22Rv1 (cell line): ENCODE data around the gene TMEM82.

ENCODE experiments used
- H3K27ac ChIP-seq: fragments of 450-650 bp; 2 replicates; pipeline ENCODE4 v1.5.1; 2017
- ZFX ChIP-seq: fragments of 450-650 bp; IDR thresholded peaks from 2 replicates; pipeline ENCODE4 v1.6.1; 2017; ENCODE audit warnings: antibody characterized with exemption, borderline replicate concordance
- TF ChIP-seq, protein P1 (sequence below): fragments of 450-650 bp; IDR thresholded peaks from 2 replicates; pipeline ENCODE4 v1.5.1; 2017; ENCODE audit warnings: mild to moderate bottlenecking

Gene TMEM82

DNA sequence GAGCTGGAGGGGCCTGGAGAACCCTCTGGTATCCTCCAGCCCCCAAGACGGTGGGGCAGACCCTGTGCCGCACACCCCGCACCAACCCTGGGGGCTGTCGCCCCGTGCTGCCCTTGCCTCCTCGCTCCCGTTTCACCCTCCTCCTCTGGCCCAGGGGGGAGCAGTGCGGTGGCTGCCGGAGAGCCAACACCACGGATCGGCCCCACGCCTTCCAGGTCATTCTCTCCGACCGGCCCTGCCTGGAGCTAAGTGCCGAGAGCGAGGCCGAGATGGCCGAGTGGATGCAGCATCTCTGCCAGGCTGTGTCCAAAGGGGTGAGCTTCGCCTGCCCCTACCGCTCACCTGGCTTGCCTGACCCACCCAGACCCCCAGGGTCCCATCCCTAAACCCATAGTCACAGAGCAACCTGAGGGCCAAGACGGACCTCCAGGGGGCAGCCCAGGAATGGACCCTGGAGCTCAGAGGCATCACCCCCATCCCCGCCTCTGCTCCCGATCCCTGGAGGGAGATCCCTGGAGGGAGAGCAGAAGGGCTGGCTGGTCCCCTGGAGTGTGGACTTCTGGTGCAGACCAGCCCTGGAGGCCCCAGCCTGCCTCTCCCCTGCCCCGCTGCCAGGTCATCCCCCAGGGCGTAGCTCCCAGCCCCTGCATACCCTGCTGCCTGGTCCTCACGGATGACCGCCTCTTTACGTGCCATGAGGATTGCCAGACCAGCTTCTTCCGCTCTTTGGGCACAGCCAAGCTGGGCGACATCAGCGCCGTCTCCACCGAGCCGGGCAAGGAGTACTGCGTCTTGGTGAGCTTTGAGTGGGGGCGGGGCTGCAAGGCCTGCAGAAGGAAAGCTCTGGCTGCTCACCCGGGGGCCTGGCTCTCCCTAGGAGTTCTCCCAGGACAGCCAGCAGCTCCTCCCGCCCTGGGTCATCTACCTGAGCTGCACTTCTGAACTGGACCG lies 10.3 kb upstream of the TMEM82 start:
- H3K27ac ChIP-seq: no peak overlapping the region
- no peak for TF ChIP-seq ZFX

DNA sequence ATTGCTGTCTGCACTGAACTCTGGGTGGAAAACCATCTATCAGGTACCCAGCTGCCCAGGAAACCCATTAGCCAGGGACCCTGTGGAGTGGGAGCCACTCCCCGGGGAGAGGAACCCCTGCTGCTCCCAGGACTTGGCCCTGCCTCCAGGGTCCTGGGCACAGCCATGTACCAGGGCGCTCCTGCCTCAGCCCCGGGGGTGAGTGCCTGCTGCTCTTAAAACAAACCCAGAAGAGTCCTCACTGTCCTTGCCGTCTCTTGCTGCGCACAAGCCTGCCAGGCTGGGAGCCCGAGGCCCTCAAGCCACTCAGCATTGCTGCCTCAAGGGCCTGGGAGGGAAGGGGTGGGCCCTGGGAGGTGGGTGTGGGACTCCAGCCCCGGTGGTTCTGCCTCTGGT lies 9.6 kb upstream of the TMEM82 start:
- H3K27ac ChIP-seq: peak overlapping the region; percentile 20; the same call in 1 of the 2 replicates
- TF ChIP-seq ZFX: no peak
- TF ChIP-seq, protein P1, sequence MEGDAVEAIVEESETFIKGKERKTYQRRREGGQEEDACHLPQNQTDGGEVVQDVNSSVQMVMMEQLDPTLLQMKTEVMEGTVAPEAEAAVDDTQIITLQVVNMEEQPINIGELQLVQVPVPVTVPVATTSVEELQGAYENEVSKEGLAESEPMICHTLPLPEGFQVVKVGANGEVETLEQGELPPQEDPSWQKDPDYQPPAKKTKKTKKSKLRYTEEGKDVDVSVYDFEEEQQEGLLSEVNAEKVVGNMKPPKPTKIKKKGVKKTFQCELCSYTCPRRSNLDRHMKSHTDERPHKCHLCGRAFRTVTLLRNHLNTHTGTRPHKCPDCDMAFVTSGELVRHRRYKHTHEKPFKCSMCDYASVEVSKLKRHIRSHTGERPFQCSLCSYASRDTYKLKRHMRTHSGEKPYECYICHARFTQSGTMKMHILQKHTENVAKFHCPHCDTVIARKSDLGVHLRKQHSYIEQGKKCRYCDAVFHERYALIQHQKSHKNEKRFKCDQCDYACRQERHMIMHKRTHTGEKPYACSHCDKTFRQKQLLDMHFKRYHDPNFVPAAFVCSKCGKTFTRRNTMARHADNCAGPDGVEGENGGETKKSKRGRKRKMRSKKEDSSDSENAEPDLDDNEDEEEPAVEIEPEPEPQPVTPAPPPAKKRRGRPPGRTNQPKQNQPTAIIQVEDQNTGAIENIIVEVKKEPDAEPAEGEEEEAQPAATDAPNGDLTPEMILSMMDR: no peak

DNA sequence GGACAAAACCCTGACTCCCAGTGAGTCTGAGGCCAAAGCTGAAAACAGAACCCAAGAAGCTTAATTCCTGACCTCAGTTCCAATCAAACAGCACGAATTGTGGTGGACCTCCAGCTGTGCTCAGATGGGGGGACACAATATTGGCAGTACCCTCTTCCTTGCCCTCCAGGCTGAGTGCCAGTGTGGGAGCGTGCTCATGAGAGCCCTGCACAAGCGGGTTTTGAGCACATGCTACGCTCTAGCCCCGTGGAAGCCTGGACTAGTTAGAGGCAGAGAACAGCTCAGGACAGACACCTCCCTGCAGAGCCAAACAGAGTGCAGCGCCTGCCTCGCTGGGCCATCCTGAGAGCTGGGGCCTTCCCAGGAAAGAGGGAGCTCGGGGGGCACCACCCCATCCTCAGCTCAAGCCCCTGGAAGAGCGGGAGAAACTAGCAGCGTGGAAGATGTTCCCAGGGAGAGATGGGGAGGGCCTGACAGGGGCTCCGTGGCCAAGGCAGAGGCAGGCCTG lies 9.0 kb upstream of the TMEM82 start:
- TF ChIP-seq ZFX: no peak
- TF ChIP-seq, protein P1: no peak

DNA sequence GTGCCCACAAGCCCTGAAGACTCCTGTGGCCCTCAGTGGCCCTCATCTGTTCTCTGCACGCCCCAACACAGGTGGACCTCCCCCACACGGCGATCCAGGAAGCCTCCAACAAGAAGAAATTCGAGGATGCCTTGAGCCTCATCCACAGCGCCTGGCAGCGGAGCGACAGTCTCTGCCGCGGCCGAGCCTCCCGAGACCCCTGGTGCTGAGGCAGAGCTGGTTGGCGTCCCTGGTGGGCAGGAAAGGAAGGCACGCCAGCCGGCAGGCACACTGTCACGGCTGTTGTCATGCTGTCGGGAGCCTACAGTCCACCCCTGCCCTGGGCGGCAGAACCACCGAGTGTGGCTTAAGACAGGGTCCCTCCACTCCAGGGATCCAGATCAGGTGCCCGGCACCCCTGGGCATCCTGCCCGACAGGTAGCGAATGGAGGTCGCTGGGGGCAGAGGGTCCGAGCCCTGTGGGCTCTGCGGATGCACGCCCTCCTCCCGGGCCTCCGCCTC lies 8.5 kb upstream of the TMEM82 start:
- TF ChIP-seq, protein P1: no peak
- no peak for TF ChIP-seq ZFX
- peak overlapping the region; percentile 69; the same call in 1 of the 2 replicates for H3K27ac ChIP-seq

More for the DNA sequence above, 9.0 kb upstream of the TMEM82 start:
- H3K27ac ChIP-seq: peak overlapping the region; percentile 20; the same call in 1 of the 2 replicates

DNA sequence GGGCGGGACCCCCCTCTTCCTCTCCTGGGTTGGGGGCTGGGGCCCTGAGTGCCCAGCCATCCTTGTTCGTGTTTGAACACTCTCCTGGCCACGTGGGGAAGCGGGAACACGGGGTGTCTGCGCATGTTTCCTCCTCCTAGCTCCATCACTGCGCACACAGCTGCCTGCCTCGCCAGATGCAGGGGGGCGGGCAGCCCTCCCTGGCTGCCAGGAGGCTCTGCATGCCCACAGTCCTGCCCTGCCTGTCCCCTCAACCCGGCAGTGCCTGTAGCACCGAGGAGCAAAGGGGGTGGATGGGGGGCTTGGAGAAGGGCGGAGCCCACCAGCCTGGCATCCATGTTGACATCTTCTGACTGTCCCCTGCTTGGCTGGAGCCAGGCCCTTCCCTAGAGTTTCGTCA lies 8.0 kb upstream of the TMEM82 start:
- H3K27ac ChIP-seq: peak overlapping the region; percentile 69
- TF ChIP-seq ZFX: no peak
- TF ChIP-seq, protein P1: no peak

DNA sequence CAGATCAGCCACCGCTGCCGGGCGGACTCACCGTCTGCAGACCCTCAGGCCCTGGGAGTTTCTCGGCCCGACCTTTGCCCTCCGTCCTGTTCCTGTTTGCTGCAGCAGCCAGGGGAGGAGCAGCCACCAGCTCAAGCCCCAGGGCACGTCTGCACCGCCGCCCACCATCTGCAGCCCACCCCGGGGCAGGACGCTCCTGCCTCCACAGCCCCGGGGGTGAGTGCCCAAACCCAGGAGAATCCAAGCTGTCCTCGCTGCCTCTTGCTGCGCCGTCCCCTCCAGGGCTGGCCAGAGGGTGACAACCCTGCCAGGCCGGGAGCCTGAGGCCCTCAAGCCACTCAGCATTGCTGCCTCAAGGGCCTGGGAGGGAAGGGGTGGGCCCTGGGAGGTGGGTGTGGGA lies 7.4 kb upstream of the TMEM82 start:
- TF ChIP-seq ZFX: no peak
- TF ChIP-seq, protein P1: no peak
- peak overlapping the region; percentile 69 for H3K27ac ChIP-seq

DNA sequence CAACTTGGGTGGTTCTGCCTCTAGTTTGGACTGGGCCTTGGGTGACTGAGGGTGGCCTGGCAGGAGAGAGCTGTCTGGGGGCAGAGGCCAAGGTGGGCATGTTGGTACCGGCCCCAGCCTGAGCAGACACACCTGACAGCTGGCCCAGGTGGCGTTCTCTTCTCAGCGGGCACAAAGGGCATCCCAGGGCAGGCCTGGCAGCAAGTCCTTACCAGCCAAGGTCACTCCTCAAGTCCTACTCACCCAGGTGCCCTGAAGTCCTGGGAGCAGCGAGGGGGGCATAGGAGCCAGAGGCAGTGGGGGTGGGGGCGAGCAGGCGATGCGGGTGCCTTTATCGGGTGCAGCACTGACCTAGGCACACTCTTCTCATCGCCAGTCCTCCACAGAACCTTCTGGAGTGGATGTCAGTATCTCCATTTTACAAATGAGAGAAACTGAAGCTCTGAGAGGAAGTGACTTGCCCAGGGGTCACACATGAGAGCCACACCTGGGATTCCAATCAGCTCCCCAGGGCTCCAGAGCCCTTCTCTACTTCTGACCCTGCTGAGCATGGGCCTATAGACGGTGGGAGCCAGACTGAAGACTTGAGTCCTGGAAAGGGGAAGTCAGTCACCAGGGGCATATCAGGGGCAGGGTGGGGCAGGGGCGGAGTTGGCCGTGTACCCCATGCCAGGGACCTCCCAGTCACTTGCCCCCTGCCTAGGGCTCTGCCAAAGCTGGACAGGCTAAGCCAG lies 6.8 kb upstream of the TMEM82 start:
- TF ChIP-seq, protein P1: no peak
- no peak for TF ChIP-seq ZFX
- H3K27ac ChIP-seq: peak overlapping the region; percentile 69
